ENCODE data around the gene NUP214. TPM values are rescaled to one million over a fixed set of nuclear protein-coding genes. Genes with fewer than 3 reads are reported as not detected.

NUP214 gene
- polyA plus RNA-seq, 1 donor from 2014 or later = 15.0 TPM

DNA sequence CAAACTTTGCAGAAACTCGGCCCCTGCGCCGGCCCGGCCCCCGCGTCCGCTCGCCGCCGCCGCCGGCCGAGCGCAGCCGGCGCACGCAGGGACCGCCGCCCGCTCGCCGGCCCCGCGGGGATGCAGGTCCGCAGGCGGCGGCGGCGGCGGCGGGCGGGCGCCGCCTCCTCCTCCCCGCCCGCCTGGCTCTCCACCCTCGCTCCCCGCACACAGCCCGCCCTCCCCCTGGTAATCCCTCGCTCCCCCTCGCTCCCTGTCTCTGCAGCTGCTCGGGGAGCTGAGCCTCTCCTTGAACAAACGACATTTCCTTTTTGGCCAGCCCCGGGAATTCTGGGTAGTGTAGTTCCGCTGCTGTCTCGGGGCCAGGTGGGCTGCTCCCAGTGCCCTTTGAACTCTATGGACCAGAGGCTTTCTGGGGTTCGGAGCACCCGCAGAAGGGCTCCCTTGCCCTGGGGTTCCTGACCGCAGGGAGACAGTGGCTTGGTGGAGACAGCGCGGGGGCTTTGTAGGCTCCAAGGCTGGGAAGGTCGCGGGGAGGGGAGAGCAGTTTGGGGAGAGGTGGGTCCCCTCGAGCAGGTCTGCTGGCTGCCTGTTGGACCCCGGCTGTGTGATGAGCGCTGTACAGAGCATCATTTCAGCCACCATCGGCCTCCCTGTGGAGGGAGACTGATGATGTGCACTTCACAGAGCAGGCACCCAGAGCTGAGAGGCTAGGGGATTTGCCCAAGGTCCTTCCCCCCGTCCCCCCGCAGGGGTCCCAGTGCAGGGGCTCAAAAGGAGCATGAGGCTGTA, 152.7 kb downstream of the NUP214 start:
- Histone ChIP-seq H3K79me2 (replicated peaks; ENCODE audit: insufficient read depth, low read length) (no peaks in the 10 kb centered on the region), H3K9ac (ENCODE audit: low read length) (peak overlapping the region; percentile 50), H4K20me1 (ENCODE audit: insufficient read depth) (no peaks in the 10 kb centered on the region), H2AFZ (ENCODE audit: low read depth, low read length) (no peak overlapping the region), H3F3A (ENCODE audit: insufficient read depth, low read length, poor library complexity, severe bottlenecking) (no peaks in the 10 kb centered on the region), H3K4me2 (ENCODE audit: low read length) (no peak overlapping the region), H3K27me3 (ENCODE audit: insufficient read depth, low read depth, low read length) (peaks cover 45% of the 10 kb centered on the region), H3K9me2 (ENCODE audit: insufficient read depth, low read length) (no peaks in the 10 kb centered on the region), H3K27ac (ENCODE audit: low read length) (no peak overlapping the region), H3K4me3 (ENCODE audit: low read length) (peak overlapping the region; percentile 62), H3K9me3 (ENCODE audit: low read length) (no peaks in the 10 kb centered on the region), H3K36me3 (ENCODE audit: insufficient read depth, low read length) (no peaks in the 10 kb centered on the region)
- TF ChIP-seq TAF1 (IDR thresholded peaks at IDR 0.05; ENCODE audit: low read depth) = no peak
- TF ChIP-seq POLR2AphosphoS5 (IDR thresholded peaks at IDR 0.05) = no peak
- no peak for TF ChIP-seq SMC3 (conservative IDR thresholded peaks at IDR 0.05; ENCODE audit: poor library complexity)
- no peak for TF ChIP-seq EP300 (conservative IDR thresholded peaks at IDR 0.05; ENCODE audit: poor library complexity, severe bottlenecking)

DNA sequence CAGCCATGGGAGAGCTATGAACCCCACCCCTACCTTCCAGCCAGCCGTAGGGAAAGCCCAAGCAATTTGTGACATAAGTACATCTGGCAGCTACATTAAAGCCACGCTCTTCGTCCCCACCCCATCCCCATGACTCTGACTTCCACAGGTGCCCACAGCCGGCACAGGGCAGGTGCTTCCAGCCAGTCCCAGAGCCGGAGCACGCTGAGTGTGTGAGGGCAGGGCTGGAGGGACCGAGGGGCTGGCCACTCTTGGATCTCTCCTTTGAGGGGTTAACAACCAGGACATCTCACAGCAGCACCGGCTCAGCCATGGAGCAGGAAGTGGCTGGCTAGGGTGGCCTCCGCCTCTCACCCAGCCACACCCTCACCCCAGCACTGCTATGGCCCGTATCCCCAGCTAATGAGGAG, 153.3 kb downstream of the NUP214 start:
- no peak overlapping the region for H3K27ac ChIP-seq (ENCODE audit: low read length)

More for the DNA sequence above, 153.3 kb downstream of the NUP214 start:
- Histone ChIP-seq H3K36me3 (ENCODE audit: insufficient read depth, low read length) (no peaks in the 10 kb centered on the region), H3K4me2 (ENCODE audit: low read length) (no peak overlapping the region), H3K9me3 (ENCODE audit: low read length) (no peaks in the 10 kb centered on the region), H3K27me3 (ENCODE audit: insufficient read depth, low read depth, low read length) (peaks cover 50% of the 10 kb centered on the region), H3K9ac (ENCODE audit: low read length) (no peak overlapping the region), H3K79me2 (replicated peaks; ENCODE audit: insufficient read depth, low read length) (no peaks in the 10 kb centered on the region), H3K4me3 (ENCODE audit: low read length) (no peak overlapping the region), H4K20me1 (ENCODE audit: insufficient read depth) (no peaks in the 10 kb centered on the region), H3F3A (ENCODE audit: insufficient read depth, low read length, poor library complexity, severe bottlenecking) (no peaks in the 10 kb centered on the region), H3K9me2 (ENCODE audit: insufficient read depth, low read length) (no peaks in the 10 kb centered on the region), H2AFZ (ENCODE audit: low read depth, low read length) (no peak overlapping the region)
- TF ChIP-seq CTCF (IDR thresholded peaks at IDR 0.05; ENCODE audit: poor library complexity, severe bottlenecking) (no peak), SMC3 (conservative IDR thresholded peaks at IDR 0.05; ENCODE audit: poor library complexity) (no peak), EP300 (conservative IDR thresholded peaks at IDR 0.05; ENCODE audit: poor library complexity, severe bottlenecking) (no peak), MXI1 (conservative IDR thresholded peaks at IDR 0.05; ENCODE audit: poor library complexity, severe bottlenecking) (no peak), EZH2 (IDR thresholded peaks at IDR 0.05; ENCODE audit: borderline replicate concordance, insufficient read depth, low read length, poor library complexity, severe bottlenecking) (no peak), POLR2AphosphoS5 (IDR thresholded peaks at IDR 0.05) (no peak), TAF1 (IDR thresholded peaks at IDR 0.05; ENCODE audit: low read depth) (no peak), RAD21 (conservative IDR thresholded peaks at IDR 0.05) (no peak)
- TF ChIP-seq, protein P1, sequence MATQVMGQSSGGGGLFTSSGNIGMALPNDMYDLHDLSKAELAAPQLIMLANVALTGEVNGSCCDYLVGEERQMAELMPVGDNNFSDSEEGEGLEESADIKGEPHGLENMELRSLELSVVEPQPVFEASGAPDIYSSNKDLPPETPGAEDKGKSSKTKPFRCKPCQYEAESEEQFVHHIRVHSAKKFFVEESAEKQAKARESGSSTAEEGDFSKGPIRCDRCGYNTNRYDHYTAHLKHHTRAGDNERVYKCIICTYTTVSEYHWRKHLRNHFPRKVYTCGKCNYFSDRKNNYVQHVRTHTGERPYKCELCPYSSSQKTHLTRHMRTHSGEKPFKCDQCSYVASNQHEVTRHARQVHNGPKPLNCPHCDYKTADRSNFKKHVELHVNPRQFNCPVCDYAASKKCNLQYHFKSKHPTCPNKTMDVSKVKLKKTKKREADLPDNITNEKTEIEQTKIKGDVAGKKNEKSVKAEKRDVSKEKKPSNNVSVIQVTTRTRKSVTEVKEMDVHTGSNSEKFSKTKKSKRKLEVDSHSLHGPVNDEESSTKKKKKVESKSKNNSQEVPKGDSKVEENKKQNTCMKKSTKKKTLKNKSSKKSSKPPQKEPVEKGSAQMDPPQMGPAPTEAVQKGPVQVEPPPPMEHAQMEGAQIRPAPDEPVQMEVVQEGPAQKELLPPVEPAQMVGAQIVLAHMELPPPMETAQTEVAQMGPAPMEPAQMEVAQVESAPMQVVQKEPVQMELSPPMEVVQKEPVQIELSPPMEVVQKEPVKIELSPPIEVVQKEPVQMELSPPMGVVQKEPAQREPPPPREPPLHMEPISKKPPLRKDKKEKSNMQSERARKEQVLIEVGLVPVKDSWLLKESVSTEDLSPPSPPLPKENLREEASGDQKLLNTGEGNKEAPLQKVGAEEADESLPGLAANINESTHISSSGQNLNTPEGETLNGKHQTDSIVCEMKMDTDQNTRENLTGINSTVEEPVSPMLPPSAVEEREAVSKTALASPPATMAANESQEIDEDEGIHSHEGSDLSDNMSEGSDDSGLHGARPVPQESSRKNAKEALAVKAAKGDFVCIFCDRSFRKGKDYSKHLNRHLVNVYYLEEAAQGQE (IDR thresholded peaks at IDR 0.05; ENCODE audit: borderline replicate concordance) = no peak
